Stimulated activated memory B cell treated with anti-CD40 and anti-IgM and Interleukin-4, amounts not matched to agents 10 μg/mL and 1 μg/mL and 100 μg/mL, for 72 hours (primary cell): ENCODE measurements around the gene KRTAP4-6.
A peak's percentile ranks its signal among the peaks of the same experiment; 100 is the strongest.
"Not testable (repeated sequence)": the region's sequence is repeated elsewhere in the genome, so short reads cannot be mapped to it uniquely, and the experiment has no call there.

Experiments
- ATAC-seq: fragments of 150-1000 bp; cut with Tn5 transposase; 2 replicates; pipeline ENCODE4 v1.10.0; 2021
- H3K27ac Mint-ChIP-seq: one replicate; pipeline ENCODE4 v1.8.0; 2022; ENCODE audit warnings: mild to moderate bottlenecking, mixed read lengths
- H3K27me3 Mint-ChIP-seq: one replicate; pipeline ENCODE4 v1.8.0; 2022; ENCODE audit warnings: mixed read lengths
- H3K36me3 Mint-ChIP-seq: one replicate; pipeline ENCODE4 v1.8.0; 2022; ENCODE audit warnings: mixed read lengths
- H3K4me1 Mint-ChIP-seq: one replicate; pipeline ENCODE4 v1.8.0; 2022; ENCODE audit warnings: mixed read lengths
- H3K4me3 Mint-ChIP-seq: one replicate; pipeline ENCODE4 v1.8.0; 2022; ENCODE audit warnings: mild to moderate bottlenecking, moderate library complexity, mixed read lengths
- H3K9me3 Mint-ChIP-seq: one replicate; pipeline ENCODE4 v1.8.0; 2022; ENCODE audit warnings: mixed read lengths

The KRTAP4-6 gene

DNA sequence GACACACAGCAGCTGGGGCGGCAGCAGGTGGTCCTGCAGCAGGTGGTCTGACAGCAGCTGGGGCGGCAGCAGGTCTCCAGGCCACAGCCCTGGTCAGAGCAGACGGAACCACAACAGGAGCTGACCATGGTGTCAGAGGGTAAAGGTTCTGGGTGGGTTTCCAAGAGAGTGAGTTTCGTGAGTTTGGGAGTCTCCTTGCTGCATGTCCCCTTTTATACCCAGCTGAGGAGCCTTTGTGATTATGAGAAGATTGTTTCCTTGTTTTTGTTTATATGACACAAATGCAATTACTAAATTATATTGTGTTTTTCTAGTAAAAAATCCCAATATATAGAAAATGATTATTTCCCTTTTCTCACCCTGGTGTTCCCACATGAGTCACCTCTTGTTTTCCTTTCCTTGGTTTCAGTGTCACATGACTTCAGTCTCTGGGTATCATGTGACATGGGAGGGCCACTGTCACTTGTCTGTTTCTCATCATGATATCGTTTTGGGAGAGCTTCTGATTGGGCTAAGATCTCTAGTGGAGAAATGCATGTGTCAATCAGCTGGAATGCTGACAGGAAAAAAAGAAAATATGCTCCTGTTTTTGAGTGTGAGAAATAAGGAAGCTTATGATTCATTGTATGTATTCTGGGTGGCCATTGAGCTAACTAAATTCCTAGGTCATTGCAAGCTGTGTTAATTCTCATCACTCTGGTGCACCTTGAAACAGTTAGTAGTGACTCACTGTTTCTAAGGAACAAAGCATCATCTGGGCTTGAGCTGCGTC is at the start of gene KRTAP4-6:
KRTAP4-6 (minus strand) TSS at position 185 of the 772 bp plus-strand sequence; CDS start at position 128, 57 bp downstream.
- Mint-ChIP-seq H3K27me3 (peaks cover 25% of the 10 kb centered on the region), H3K4me1 (no peaks in the 10 kb centered on the region), H3K36me3 (peaks cover 22% of the 10 kb centered on the region), H3K9me3 (peaks cover 33% of the 10 kb centered on the region), H3K4me3 (no peak within 1 kb of the TSS), H3K27ac (no peak within 1 kb of the TSS)
- no peak for ATAC-seq

- H3K27ac Mint-ChIP-seq, result peak within 1 kb of the TSS; percentile 18
- H3K9me3 Mint-ChIP-seq, ATAC-seq, H3K4me3 Mint-ChIP-seq, H3K36me3 Mint-ChIP-seq, H3K4me1 Mint-ChIP-seq: not testable (repeated sequence)
- peaks cover 32% of the 10 kb centered on the region for H3K27me3 Mint-ChIP-seq
Measured at GRCh38 chr17:41189837-41190318, 49.5 kb upstream of the KRTAP4-6 start, which contains the start of gene KRTAP9-1. Gene KRTAP9-1, plus strand, starts transcription at chr17:41189887. Its CDS starts 0 bp downstream, at chr17:41189887.

GRCh38 chr17:41186872-41187271 is 46.5 kb upstream of the KRTAP4-6 start:
- Mint-ChIP-seq H3K27me3 (peaks cover 34% of the 10 kb centered on the region), H3K4me3 (no peak overlapping the region), H3K4me1 (no peaks in the 10 kb centered on the region), H3K9me3 (no peaks in the 10 kb centered on the region), H3K27ac (no peak overlapping the region), H3K36me3 (no peaks in the 10 kb centered on the region)
- ATAC-seq, result no peak

GRCh38 chr17:41185001-41185400 is 44.7 kb upstream of the KRTAP4-6 start:
- Mint-ChIP-seq H3K4me3 (no peak overlapping the region), H3K27ac (no peak overlapping the region), H3K9me3 (no peaks in the 10 kb centered on the region), H3K4me1 (no peaks in the 10 kb centered on the region), H3K27me3 (peaks cover 15% of the 10 kb centered on the region), H3K36me3 (no peaks in the 10 kb centered on the region)
- ATAC-seq, result no peak

DNA sequence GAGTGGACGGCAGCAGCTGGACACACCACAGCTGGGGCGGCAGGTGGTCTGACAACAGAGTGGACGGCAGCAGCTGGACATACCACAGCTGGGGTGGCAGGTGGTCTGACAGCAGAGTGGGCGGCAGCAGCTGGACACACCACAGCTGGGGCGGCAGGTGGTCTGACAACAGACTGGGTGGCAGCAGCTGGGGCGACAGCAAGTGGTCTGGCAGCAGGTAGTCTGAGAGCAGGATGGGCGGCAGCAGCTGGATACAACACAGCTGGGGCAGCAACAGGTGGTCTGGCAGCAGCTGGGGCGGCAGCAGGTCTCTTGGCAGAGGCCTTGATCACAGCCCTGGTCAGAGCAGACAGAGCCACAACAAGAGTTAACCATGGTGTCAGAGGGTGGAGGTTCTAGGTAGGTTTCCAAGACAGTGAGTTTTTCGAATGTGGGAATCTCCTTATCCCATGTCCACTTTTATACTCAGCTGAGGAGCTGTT is 44.2 kb upstream of the KRTAP4-6 start, which contains the start of gene KRTAP4-1:
KRTAP4-1 (minus strand) TSS at position 432 of the 482 bp plus-strand sequence; CDS start at position 375, 57 bp downstream.
- Mint-ChIP-seq H3K36me3 (no peaks in the 10 kb centered on the region), H3K9me3 (no peaks in the 10 kb centered on the region), H3K4me3 (no peak within 1 kb of the TSS), H3K4me1 (no peaks in the 10 kb centered on the region), H3K27ac (no peak within 1 kb of the TSS), H3K27me3 (peaks cover 10% of the 10 kb centered on the region)
- ATAC-seq, result no peak

GRCh38 chr17:41178843-41179616 is 38.7 kb upstream of the KRTAP4-6 start:
- Mint-ChIP-seq H3K9me3 (no peaks in the 10 kb centered on the region), H3K36me3 (no peaks in the 10 kb centered on the region), H3K27me3 (peaks cover 2% of the 10 kb centered on the region), H3K4me1 (peaks cover 35% of the 10 kb centered on the region), H3K4me3 (no peak overlapping the region), H3K27ac (no peak overlapping the region)
- no peak for ATAC-seq

- peak; percentile 32 for ATAC-seq
- Mint-ChIP-seq H3K4me1 (peaks cover 39% of the 10 kb centered on the region), H3K27me3 (no peaks in the 10 kb centered on the region), H3K36me3 (no peaks in the 10 kb centered on the region), H3K27ac (no peak overlapping the region), H3K4me3 (no peak overlapping the region), H3K9me3 (no peaks in the 10 kb centered on the region)
Measured at GRCh38 chr17:41178341-41178740, 38.0 kb upstream of the KRTAP4-6 start.

DNA sequence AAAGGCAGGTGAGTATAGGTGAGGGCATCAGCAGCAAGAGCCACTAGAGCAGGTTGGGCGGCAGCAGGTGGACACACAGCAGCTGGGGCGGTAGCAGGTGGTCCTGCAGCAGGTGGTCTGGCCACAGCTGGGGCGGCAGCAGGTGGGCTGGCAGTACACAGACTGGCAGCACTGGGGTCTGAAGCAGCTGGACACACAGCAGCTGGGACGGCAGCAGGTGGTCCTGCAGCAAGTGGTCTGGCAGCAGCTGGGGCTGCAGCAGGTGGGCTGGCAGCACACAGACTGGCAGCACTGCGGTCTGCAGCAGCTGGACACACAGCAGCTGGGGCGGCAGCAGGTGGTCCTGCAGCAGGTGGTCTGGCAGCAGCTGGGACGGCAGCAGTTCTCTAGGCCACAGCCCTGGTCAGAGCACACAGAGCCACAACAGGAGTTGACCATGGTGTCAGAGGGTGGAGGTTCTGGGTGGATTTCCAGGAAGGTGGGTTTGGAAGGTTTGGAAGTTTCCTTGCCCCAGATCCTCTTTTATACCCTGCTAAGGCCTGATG is 37.5 kb upstream of the KRTAP4-6 start, which contains the start of gene KRTAP4-2:
KRTAP4-2 (minus strand) TSS at position 495 of the 545 bp plus-strand sequence; CDS start at position 438, 57 bp downstream.
- ATAC-seq, result no peak
- no peak within 1 kb of the TSS for H3K4me3 Mint-ChIP-seq
- no peaks in the 10 kb centered on the region for H3K9me3 Mint-ChIP-seq
- H3K27ac Mint-ChIP-seq, result no peak within 1 kb of the TSS
- no peaks in the 10 kb centered on the region for H3K36me3 Mint-ChIP-seq
- peaks cover 41% of the 10 kb centered on the region for H3K4me1 Mint-ChIP-seq
- H3K27me3 Mint-ChIP-seq, result no peaks in the 10 kb centered on the region

DNA sequence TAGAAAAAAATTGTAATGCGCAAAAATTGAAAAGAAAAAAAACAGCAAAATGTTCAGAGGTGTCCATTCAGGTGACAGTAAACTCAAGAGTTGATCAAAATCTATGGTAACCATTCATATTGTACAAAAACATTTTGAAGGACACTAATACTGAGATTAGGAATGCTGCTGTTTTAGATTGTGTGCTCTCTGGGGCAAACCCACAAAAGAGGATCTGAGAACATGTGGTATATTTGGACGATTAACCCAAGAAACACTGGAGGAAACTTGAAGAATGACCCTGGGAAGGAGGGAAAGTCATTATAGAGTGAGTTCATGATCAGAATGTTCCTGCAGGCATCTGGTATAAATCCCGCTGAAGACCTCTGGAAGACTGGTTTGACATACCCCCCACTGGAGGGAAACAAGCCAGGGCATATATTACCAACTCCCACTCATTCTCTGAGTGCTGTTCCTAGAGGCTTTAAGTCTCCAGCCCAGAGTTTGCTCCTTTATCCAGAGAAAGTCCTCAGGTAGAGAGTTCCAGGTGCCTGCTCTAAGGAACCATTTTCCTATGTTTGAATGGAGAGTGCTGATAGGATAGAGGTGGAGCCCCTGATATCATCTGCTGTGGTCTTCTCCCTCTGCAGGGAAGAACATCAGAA is 36.5 kb upstream of the KRTAP4-6 start:
- Mint-ChIP-seq H3K27ac (peak overlapping the region; percentile 17), H3K4me1 (peaks cover 41% of the 10 kb centered on the region), H3K27me3 (peaks cover 6% of the 10 kb centered on the region), H3K36me3 (no peaks in the 10 kb centered on the region), H3K9me3 (no peaks in the 10 kb centered on the region), H3K4me3 (no peak overlapping the region)
- ATAC-seq, result peak; percentile 91

- no peak overlapping the region for H3K4me3 Mint-ChIP-seq
- no peaks in the 10 kb centered on the region for H3K36me3 Mint-ChIP-seq
- H3K27ac Mint-ChIP-seq, result no peak overlapping the region
- H3K4me1 Mint-ChIP-seq, result peaks cover 24% of the 10 kb centered on the region
- ATAC-seq, result no peak
- no peaks in the 10 kb centered on the region for H3K9me3 Mint-ChIP-seq
- peaks cover 6% of the 10 kb centered on the region for H3K27me3 Mint-ChIP-seq
Measured at GRCh38 chr17:41171886-41172285, 31.5 kb upstream of the KRTAP4-6 start.

- Mint-ChIP-seq H3K27ac (no peak within 1 kb of the TSS), H3K4me1 (peaks cover under 1% of the 10 kb centered on the region), H3K36me3 (no peaks in the 10 kb centered on the region), H3K4me3 (no peak within 1 kb of the TSS), H3K9me3 (no peaks in the 10 kb centered on the region), H3K27me3 (peaks cover 6% of the 10 kb centered on the region)
- no peak for ATAC-seq
Measured at GRCh38 chr17:41168121-41168520, 27.8 kb upstream of the KRTAP4-6 start, which contains the start of gene KRTAP4-3. Gene KRTAP4-3, minus strand, starts transcription at chr17:41168221. Its CDS starts 49 bp downstream, at chr17:41168172.

GRCh38 chr17:41167561-41167960 is 27.2 kb upstream of the KRTAP4-6 start:
- no peak overlapping the region for H3K4me3 Mint-ChIP-seq
- H3K4me1 Mint-ChIP-seq, result no peaks in the 10 kb centered on the region
- peaks cover 6% of the 10 kb centered on the region for H3K27me3 Mint-ChIP-seq
- H3K36me3 Mint-ChIP-seq, result no peaks in the 10 kb centered on the region
- no peaks in the 10 kb centered on the region for H3K9me3 Mint-ChIP-seq
- no peak for ATAC-seq
- no peak overlapping the region for H3K27ac Mint-ChIP-seq

DNA sequence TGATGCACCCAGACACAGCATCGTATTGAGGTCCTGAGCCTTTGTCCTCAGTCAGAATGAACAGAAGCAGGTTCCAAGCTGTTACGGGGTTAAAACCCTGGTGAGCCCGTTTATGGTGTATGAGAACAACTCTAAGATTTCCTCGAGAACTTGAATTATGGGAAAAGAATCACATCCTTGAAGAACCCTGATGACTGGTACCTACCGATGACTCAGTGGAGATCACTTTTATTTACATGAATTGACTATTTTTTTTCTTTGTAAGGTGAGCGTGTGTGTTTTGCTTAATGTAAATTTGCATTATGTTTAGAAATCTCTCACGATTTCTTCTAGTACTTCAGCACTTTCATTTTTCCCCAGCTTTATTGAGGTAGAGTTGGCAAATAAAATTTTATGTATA is 23.5 kb upstream of the KRTAP4-6 start:
- no peak overlapping the region for H3K27ac Mint-ChIP-seq
- no peak for ATAC-seq
- peaks cover 11% of the 10 kb centered on the region for H3K27me3 Mint-ChIP-seq
- no peaks in the 10 kb centered on the region for H3K36me3 Mint-ChIP-seq
- no peaks in the 10 kb centered on the region for H3K4me1 Mint-ChIP-seq
- H3K4me3 Mint-ChIP-seq, result no peak overlapping the region
- H3K9me3 Mint-ChIP-seq, result no peaks in the 10 kb centered on the region

- H3K4me1 Mint-ChIP-seq, result no peaks in the 10 kb centered on the region
- no peak for ATAC-seq
- H3K4me3 Mint-ChIP-seq, result no peak within 1 kb of the TSS
- peaks cover 43% of the 10 kb centered on the region for H3K27me3 Mint-ChIP-seq
- H3K9me3 Mint-ChIP-seq, result no peaks in the 10 kb centered on the region
- H3K27ac Mint-ChIP-seq, result no peak within 1 kb of the TSS
- no peaks in the 10 kb centered on the region for H3K36me3 Mint-ChIP-seq
Measured at GRCh38 chr17:41160648-41161047, 20.3 kb upstream of the KRTAP4-6 start, which contains the start of gene KRTAP4-4. Gene KRTAP4-4, minus strand, starts transcription at chr17:41160748. Its CDS starts 57 bp downstream, at chr17:41160691.
